Spinal cord (tissue), 10 donors: Measurements from ENCODE around the gene CREB3L1. TPM values are rescaled to one million over a fixed set of nuclear protein-coding genes. Genes with fewer than 3 reads are reported as not detected.

Experiments used
- DNase-seq, 6 donors: peaks; one replicate each; pipeline versions ENCODE4 v3.0.0 to v3.0.0-alpha.2; 2013 to 2015; ENCODE audit warnings: low spot score in 6 of 6, low read depth in 4 of 6
- H3K27ac ChIP-seq: one replicate; pipeline ENCODE4 v1.5.1; 2013; ENCODE audit warnings: low read depth, low read length, control low read depth
- H3K27me3 ChIP-seq: one replicate; pipeline ENCODE4 v1.6.1; 2013; ENCODE audit warnings: low read length; ENCODE audit not compliant: control insufficient read depth, insufficient read depth
- H3K36me3 ChIP-seq: one replicate; pipeline ENCODE4 v1.6.1; 2013; ENCODE audit warnings: low read length; ENCODE audit not compliant: control insufficient read depth, insufficient read depth
- H3K4me1 ChIP-seq: one replicate; pipeline ENCODE4 v1.6.1; 2013; ENCODE audit warnings: low read length; ENCODE audit not compliant: control insufficient read depth, insufficient read depth
- H3K4me3 ChIP-seq: one replicate; pipeline ENCODE4 v1.5.1; 2013; ENCODE audit warnings: low read depth, low read length, control low read depth
- H3K9me3 ChIP-seq: one replicate; pipeline ENCODE4 v1.6.1; 2013; ENCODE audit warnings: low read length; ENCODE audit not compliant: control insufficient read depth, insufficient read depth
- WGBS: methylation state at CpG from one replicate; pipeline ENCODE4 v1.1.5; 2013; ENCODE audit warnings: missing lambda C conversion rate; ENCODE audit not compliant: insufficient coverage; 5-methylcytosine and 5-hydroxymethylcytosine counted together
- polyA plus RNA-seq, 2 donors: library from polyadenylated mRNA; unstranded; fragments of 120-200 nt; gene quantifications; one replicate each; pipeline ENCODE4 v1.2.1, GENCODE V29; 2013; ENCODE audit not compliant: insufficient read length in 2 of 2
- total RNA-seq, 2 donors: library from RNA; depleted of rRNA in 1 of 2; stranded (reverse); fragments of 120-200 nt in 1 of 2; fragments of >200 nt in 1 of 2; gene quantifications; one replicate each; pipeline versions ENCODE4 v1.2.3 to v1.2.4, GENCODE V29; 2013 to 2014
- donor health status: healthy.

The CREB3L1 gene
- total and polyA plus RNA-seq, 4 donors = 12.2 to 21.5 (median 14.0) TPM

DNA sequence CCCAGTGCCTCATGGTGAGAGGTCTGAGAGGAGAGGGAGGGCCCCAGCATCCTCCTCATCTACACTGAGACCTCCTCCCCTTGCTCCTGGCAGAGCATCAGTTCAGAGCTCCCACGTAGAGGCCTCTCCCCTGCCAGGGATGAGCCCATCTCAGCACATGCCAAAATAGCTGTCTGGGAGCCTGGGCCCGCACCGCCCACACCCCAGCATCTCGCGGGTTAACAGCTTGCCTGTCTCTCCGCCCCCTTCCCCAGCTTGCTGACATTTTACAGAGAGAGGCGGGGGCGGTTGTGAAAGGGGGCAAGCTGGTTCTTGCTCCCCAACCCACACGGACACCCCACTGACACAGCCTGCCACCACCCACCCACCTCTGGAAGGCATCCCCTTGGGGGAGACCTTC is 76.2 kb downstream of the CREB3L1 start:
- peaks cover 38% of the 10 kb centered on the region for H3K4me1 ChIP-seq
- 26% methylated on average over 7 of the region's 9 CpGs for WGBS
- no peak overlapping the region for H3K27ac ChIP-seq
- H3K36me3 ChIP-seq = peaks cover 45% of the 10 kb centered on the region
- no peak overlapping the region for H3K4me3 ChIP-seq
- H3K27me3 ChIP-seq = no peaks in the 10 kb centered on the region
- no peak for DNase-seq
- H3K9me3 ChIP-seq = no peaks in the 10 kb centered on the region

DNA sequence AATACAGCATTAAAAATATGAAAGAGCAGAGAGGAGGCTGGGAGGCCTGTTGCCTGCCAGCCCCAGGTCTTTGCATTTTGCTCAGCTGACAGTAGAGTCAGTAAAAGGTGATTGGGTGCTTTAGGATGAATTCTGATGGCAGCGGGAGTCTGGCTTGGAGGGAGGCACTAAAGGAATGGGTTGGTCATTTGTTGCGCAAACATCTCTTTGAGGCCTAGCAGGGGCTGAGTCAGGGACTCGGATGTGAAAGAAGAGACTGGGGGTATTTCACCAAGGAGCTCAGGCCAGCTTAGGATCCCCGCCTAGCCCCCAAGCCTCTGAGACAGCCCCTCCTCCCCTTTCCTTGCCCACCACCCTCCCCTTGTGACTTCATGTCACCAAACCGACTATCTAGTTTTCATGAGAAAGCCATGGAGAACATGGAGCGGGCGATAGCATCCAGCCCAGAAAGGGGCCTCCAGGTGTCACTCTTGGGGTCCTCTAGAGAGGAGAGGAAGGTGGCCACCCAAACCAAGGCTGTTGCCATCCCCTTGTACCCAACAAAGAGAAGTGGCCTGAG is 79.5 kb downstream of the CREB3L1 start:
- no peak overlapping the region for H3K4me3 ChIP-seq
- H3K27ac ChIP-seq = no peak overlapping the region
- DNase-seq = no peak
- no peaks in the 10 kb centered on the region for H3K9me3 ChIP-seq
- WGBS = 56% methylated on average over 1 of the region's 7 CpGs
- H3K36me3 ChIP-seq = peaks cover 37% of the 10 kb centered on the region
- no peaks in the 10 kb centered on the region for H3K27me3 ChIP-seq
- peaks cover 31% of the 10 kb centered on the region for H3K4me1 ChIP-seq

DNA sequence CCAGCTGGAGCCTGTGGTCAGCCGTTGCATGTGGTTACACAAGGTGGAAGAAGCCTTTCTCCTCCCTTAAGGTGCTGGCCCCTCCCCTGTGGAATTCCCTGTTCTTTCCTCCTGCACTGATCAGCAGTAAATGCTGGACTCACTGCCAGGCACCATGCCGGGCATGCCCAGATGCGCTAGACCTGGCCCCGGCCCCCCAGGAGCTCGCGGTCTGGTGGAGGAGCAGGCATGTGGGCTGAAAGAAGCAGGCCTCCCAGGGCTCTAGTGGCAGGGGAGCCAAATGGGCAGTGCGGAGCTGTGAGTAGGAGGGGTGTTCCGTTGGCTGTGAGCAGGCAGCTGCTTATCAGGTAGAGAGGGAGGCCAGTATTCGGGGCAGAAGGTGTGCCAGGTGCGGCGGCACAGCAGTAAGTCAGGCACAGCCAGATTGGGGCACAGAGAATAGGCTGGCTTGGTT is 80.0 kb downstream of the CREB3L1 start:
- H3K9me3 ChIP-seq = no peaks in the 10 kb centered on the region
- no peak overlapping the region for H3K4me3 ChIP-seq
- no peaks in the 10 kb centered on the region for H3K27me3 ChIP-seq
- H3K4me1 ChIP-seq = peaks cover 31% of the 10 kb centered on the region
- no peak for DNase-seq
- WGBS = 80% methylated on average over 11 of the region's 11 CpGs
- H3K27ac ChIP-seq = no peak overlapping the region
- H3K36me3 ChIP-seq = peaks cover 37% of the 10 kb centered on the region

DNA sequence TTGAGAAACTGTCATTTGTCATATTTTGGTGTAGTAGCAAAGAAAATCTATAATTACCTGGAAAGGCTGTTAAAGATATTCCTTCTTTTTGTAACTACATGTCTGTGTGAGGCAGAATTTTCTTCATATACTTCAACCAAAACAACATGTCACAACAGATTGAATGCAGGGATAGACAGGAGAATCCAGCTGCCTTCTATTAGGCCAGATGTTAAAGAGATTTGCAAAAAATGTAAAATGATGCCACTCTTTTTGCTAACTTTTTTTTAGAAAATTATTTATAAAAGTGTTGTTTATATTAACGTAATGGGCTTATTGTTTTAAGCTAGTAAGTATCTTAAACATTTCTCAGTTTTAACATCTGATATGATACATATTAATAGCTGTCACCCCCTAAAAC is 82.5 kb downstream of the CREB3L1 start:
- no peak for DNase-seq
- H3K27ac ChIP-seq = no peak overlapping the region
- no peaks in the 10 kb centered on the region for H3K27me3 ChIP-seq
- WGBS = no CpG with 5 or more reads among the region's 1 CpG
- no peaks in the 10 kb centered on the region for H3K9me3 ChIP-seq
- no peak overlapping the region for H3K4me3 ChIP-seq
- peaks cover 35% of the 10 kb centered on the region for H3K4me1 ChIP-seq
- H3K36me3 ChIP-seq = peaks cover 45% of the 10 kb centered on the region

DNA sequence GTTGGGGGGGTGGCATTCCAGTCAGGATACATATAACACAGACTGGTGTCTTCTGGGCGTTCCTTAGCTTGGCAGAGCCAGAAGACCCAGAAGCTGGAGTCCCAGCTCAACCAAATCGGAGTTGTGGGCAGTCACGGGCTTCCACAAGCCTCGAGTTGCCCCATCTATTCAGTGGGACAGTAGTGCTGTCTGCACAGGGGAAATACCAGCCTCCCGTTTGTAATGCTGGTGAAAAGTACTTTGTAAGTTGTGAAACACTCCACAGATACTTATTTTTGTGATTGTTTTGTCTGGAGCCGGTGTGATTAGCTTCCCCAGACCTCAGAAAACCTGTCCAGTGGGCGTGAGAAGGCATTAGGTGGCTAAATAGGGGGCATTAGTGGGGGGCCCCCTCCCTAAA is 83.4 kb downstream of the CREB3L1 start:
- no peak overlapping the region for H3K4me3 ChIP-seq
- H3K4me1 ChIP-seq = peaks cover 35% of the 10 kb centered on the region
- DNase-seq = no peak
- peaks cover 50% of the 10 kb centered on the region for H3K36me3 ChIP-seq
- no peaks in the 10 kb centered on the region for H3K27me3 ChIP-seq
- no peaks in the 10 kb centered on the region for H3K9me3 ChIP-seq
- 86% methylated on average over 4 of the region's 7 CpGs for WGBS
- no peak overlapping the region for H3K27ac ChIP-seq

DNA sequence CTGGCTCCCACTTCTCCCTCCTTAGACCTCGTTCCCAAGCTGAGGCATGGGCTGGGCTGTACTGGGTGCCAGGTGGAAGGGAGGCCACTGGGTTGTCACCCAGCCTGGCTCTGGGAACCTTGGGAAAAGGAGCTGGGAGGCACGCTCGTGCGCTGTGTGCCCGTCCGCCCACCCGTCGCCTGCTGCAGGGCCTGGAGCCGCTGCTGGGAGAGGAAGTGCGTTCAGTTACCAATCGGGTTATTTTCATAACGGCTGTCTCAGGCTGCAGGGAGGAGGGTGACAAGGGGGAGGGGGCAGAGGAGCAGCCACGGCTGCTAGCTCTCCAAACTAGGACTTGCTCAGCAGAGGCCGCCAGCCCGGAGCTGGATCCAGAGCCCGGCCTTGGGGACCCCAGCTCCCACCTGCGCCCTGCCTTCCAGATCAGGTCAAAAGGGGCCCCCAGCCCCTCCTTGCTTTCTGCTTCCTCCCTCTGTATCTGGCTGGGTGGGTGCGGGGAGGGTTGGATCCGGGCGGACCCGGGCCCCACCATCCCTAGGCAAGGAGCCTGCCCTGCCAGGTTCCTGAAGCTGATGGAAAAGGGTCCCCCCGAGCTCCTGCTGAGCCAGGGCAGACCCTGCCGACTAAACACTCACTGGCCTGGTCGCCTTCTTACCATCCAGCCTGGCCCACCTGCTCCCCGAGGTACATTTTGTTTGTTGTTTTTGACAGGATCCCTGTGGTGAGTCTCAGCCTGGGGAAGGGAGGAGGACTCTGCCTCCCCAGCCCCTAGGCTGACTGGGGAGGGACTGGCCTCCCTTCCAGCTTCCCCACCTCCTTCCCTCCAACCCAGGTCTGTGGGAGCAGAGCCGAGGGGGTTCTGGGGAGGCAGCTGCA is 84.1 kb downstream of the CREB3L1 start:
- H3K9me3 ChIP-seq = no peaks in the 10 kb centered on the region
- H3K4me1 ChIP-seq = peaks cover 35% of the 10 kb centered on the region
- H3K27ac ChIP-seq = no peak overlapping the region
- peak overlapping the region; percentile 10 for H3K4me3 ChIP-seq
- H3K27me3 ChIP-seq = no peaks in the 10 kb centered on the region
- peak in 2 of 6 donors; percentile 43 to 56 for DNase-seq
- H3K36me3 ChIP-seq = peaks cover 51% of the 10 kb centered on the region
- 42% methylated on average over 25 of the region's 26 CpGs for WGBS

DNA sequence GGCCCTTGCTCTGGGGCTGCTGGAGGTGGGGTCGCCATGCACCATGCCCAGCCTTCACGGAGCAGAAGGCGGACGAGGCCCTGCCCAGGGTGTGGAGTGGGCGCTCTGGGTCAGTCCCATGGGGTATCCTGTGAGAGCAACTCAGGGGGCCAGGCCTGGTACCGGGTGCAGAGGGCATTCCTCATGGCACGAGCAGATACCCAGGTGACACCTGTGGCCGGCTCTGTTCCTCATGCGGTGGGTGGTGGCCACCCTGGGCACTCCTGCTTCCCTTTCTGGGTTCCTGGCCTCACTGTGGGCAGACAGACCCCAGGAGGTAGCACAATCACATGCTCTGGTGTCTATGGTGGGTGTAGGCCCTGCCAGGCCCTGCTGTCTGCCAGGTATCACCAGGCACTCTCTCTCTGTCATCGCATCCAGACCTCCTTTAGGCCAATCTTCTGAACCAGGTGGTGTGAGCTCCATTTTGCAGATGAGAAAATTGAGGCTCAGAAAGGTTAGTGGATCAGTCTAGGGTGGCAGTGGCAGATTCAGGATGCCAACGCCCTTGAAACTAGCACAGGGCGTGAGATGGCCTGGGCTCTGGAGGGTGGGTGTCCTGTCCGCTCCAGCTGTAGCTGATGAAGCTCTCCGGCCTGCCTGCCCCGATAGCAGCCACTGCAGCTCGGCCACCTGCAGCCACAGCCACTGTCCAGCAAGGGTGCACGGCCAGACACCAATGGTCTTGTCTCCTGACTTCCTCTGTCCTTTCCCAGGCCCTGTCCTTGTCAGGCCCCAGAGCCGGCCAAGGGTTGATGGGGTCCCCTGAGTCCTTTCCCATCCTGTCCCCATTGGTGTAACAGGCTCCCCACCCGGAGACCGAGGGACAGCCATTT is 84.9 kb downstream of the CREB3L1 start:
- Histone ChIP-seq H3K36me3 (peaks cover 57% of the 10 kb centered on the region), H3K9me3 (no peaks in the 10 kb centered on the region), H3K27me3 (no peaks in the 10 kb centered on the region), H3K27ac (no peak overlapping the region), H3K4me1 (peaks cover 42% of the 10 kb centered on the region), H3K4me3 (no peak overlapping the region)
- 86% methylated on average over 20 of the region's 20 CpGs for WGBS
- DNase-seq = no peak

DNA sequence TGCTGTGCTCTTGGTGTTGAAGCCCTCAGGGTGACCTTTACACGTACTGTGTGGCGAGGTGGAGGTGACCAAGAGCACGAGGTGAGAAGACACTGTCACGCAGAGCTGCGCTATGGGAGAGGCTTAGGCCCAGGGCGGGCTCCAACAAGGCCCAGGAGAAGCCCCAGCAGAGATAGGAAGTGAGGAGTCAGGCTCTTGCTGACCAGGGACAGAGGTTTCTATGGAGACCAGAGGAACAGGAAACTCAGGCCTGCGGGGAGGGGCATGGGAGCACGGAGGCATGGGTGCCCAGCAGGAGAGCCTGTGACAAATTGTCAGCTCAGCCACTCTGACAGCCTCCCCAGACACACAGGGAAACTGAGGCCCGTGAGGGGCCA is 85.6 kb downstream of the CREB3L1 start:
- no peak for DNase-seq
- no peaks in the 10 kb centered on the region for H3K27me3 ChIP-seq
- WGBS = 50% methylated on average over 9 of the region's 9 CpGs
- H3K4me3 ChIP-seq = no peak overlapping the region
- H3K9me3 ChIP-seq = no peaks in the 10 kb centered on the region
- no peak overlapping the region for H3K27ac ChIP-seq
- H3K36me3 ChIP-seq = peaks cover 59% of the 10 kb centered on the region
- H3K4me1 ChIP-seq = peaks cover 48% of the 10 kb centered on the region

DNA sequence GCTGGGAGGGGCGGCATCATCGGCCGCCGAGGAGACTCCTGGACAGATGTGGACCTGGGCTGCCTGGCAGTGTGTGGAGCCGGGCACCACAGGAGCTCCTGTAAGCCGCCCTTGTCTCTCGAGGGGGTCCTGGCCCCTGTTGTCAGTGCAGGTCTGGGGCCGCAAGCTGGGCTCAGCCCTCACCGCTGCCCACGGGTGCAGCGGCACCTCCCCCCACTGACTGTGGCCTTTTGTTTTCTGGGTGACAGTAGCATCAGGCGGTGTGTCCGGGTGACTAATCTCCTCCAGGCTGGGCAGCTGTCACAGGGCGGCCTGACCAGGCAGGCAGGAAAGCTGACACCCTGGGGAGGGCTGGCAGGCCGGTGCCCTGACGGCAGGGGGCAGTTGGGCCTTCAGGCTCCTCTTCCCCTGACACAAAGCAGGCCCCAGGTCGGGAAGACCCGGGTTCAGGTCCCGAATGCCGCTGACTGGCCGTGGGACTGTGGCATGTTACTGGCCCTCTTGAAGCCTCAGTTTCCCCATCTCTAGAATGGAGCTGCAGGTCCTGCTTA is 86.1 kb downstream of the CREB3L1 start:
- peaks cover 51% of the 10 kb centered on the region for H3K4me1 ChIP-seq
- no peak for DNase-seq
- 60% methylated on average over 21 of the region's 21 CpGs for WGBS
- no peak overlapping the region for H3K27ac ChIP-seq
- H3K27me3 ChIP-seq = no peaks in the 10 kb centered on the region
- H3K4me3 ChIP-seq = no peak overlapping the region
- no peaks in the 10 kb centered on the region for H3K9me3 ChIP-seq
- peaks cover 63% of the 10 kb centered on the region for H3K36me3 ChIP-seq
